Type B pancreatic cell (in vitro differentiated cells): ENCODE results near the gene MMS19. TPM values are rescaled to one million over a fixed set of nuclear protein-coding genes. Genes with fewer than 3 reads are reported as not detected.

Source experiments
- DNase-seq: peaks from one replicate; pipeline ENCODE4 v3.0.0; 2021; ENCODE audit warnings: mixed read lengths; ENCODE audit not compliant: unreplicated experiment; ENCODE audit errors: extremely low spot score
- H3K27ac Mint-ChIP-seq: 2 replicates; pipeline ENCODE4 v1.8.0; 2021; ENCODE audit warnings: mild to moderate bottlenecking, mixed read lengths
- H3K27me3 Mint-ChIP-seq: 2 replicates; pipeline ENCODE4 v1.8.0; 2021; ENCODE audit warnings: mixed read lengths
- H3K36me3 Mint-ChIP-seq: 2 replicates; pipeline ENCODE4 v1.8.0; 2021; ENCODE audit warnings: mixed read lengths
- H3K4me1 Mint-ChIP-seq: one replicate; pipeline ENCODE4 v1.8.0; 2021; ENCODE audit warnings: mixed read lengths; ENCODE audit not compliant: unreplicated experiment
- H3K4me3 Mint-ChIP-seq: 2 replicates; pipeline ENCODE4 v1.8.0; 2021; ENCODE audit warnings: mild to moderate bottlenecking, mixed read lengths
- H3K9me3 Mint-ChIP-seq: 2 replicates; pipeline ENCODE4 v1.8.0; 2021; ENCODE audit warnings: mixed read lengths
- total RNA-seq: library from RNA; stranded (reverse); gene quantifications from 2 replicates; pipeline ENCODE4 v1.2.1, GENCODE V29; 2021; ENCODE audit warnings: low replicate concordance
- TF ChIP-seq, protein P1 (sequence below): fragments of 200-600 bp; sonication (generic); conservative IDR thresholded peaks from 2 replicates; pipeline ENCODE4 v1.5.0; 2021; ENCODE audit warnings: antibody characterized with exemption, mild to moderate bottlenecking

The MMS19 gene
- total RNA-seq, 1 donor from 2014 or later: 85.9 TPM

DNA sequence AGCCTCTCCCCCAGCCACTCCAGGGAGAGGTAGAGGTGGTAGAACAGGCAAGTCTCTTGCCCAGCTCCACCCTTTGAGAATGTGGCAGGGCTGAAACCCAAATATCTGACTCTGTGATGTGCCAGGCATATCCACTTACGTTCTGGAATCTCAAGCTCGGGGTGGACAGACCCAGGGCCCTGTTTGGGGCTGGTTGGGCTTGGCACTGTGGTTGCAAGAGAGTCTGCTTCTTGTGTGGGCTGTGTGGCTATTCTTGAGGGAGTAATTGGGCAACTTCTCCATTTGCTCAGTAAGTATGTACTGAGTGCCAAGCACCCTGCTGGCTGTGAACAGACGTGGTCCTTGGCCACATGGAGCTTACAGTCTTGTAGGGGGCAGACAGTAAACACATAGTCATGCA is 5.2 kb upstream of the MMS19 start:
- DNase-seq: no peak
- no peaks in the 10 kb centered on the region for H3K36me3 Mint-ChIP-seq
- no peaks in the 10 kb centered on the region for H3K9me3 Mint-ChIP-seq
- no peak overlapping the region for H3K27ac Mint-ChIP-seq
- TF ChIP-seq, protein P1, sequence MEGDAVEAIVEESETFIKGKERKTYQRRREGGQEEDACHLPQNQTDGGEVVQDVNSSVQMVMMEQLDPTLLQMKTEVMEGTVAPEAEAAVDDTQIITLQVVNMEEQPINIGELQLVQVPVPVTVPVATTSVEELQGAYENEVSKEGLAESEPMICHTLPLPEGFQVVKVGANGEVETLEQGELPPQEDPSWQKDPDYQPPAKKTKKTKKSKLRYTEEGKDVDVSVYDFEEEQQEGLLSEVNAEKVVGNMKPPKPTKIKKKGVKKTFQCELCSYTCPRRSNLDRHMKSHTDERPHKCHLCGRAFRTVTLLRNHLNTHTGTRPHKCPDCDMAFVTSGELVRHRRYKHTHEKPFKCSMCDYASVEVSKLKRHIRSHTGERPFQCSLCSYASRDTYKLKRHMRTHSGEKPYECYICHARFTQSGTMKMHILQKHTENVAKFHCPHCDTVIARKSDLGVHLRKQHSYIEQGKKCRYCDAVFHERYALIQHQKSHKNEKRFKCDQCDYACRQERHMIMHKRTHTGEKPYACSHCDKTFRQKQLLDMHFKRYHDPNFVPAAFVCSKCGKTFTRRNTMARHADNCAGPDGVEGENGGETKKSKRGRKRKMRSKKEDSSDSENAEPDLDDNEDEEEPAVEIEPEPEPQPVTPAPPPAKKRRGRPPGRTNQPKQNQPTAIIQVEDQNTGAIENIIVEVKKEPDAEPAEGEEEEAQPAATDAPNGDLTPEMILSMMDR: no peak
- no peak overlapping the region for H3K4me3 Mint-ChIP-seq
- H3K27me3 Mint-ChIP-seq: peaks cover 29% of the 10 kb centered on the region
- peaks cover 21% of the 10 kb centered on the region for H3K4me1 Mint-ChIP-seq

GRCh38 chr10:97502916-97503315 is 4.7 kb upstream of the MMS19 start:
- Mint-ChIP-seq H3K27ac (no peak overlapping the region), H3K27me3 (peaks cover 29% of the 10 kb centered on the region), H3K9me3 (no peaks in the 10 kb centered on the region), H3K4me1 (peaks cover 21% of the 10 kb centered on the region), H3K36me3 (no peaks in the 10 kb centered on the region), H3K4me3 (no peak overlapping the region)
- TF ChIP-seq, protein P1: no peak
- DNase-seq: no peak

GRCh38 chr10:97500297-97500575 is 2.0 kb upstream of the MMS19 start:
- Mint-ChIP-seq H3K4me1 (peaks cover 28% of the 10 kb centered on the region), H3K27me3 (peaks cover 29% of the 10 kb centered on the region), H3K4me3 (peak overlapping the region; percentile 83), H3K36me3 (no peaks in the 10 kb centered on the region), H3K27ac (peak overlapping the region; percentile 27), H3K9me3 (no peaks in the 10 kb centered on the region)
- DNase-seq: no peak
- TF ChIP-seq, protein P1: no peak

GRCh38 chr10:97499561-97500296 is 1.5 kb upstream of the MMS19 start:
- H3K36me3 Mint-ChIP-seq: no peaks in the 10 kb centered on the region
- no peaks in the 10 kb centered on the region for H3K9me3 Mint-ChIP-seq
- peaks cover 29% of the 10 kb centered on the region for H3K27me3 Mint-ChIP-seq
- peaks cover 32% of the 10 kb centered on the region for H3K4me1 Mint-ChIP-seq
- TF ChIP-seq, protein P1: no peak
- DNase-seq: no peak
- peak overlapping the region; percentile 27 for H3K27ac Mint-ChIP-seq
- peak overlapping the region; percentile 83 for H3K4me3 Mint-ChIP-seq

DNA sequence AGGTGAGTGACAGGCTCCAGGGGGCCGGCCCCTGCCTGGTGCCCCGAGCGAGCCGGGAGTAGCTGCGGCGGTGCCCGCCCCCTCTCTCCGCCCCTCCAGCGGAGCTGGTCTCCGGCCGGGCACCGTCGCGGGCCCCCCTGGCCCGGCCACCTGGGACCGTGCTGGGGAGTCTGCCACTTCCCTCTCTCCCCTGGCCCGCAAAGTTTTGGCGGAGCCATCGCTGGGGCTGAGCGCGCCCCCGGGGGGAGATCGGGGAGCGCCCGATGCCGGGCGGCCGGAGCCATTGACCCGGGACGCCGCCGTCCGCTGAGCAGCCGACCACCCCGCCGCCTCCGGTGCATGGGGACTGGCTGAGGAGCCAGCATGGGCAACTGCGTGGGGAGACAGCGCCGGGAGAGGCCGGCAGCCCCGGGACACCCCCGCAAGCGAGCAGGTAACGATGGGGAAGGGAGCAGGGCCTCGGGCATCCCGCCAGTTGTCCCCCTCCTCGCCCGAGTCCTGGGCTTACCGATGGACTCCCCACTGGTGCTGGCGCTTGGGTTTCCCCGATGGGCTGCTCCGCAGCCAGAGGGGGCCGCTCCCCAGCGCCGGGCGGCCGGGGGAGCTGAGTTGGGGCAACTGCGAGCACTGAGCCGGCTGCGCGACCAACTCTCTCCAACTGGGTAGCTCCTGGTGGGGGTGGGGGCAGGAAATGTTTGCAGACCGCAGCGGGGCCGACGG is 779 bp upstream of the MMS19 start, which contains the start of gene UBTD1:
TSS of gene UBTD1 (plus strand) at position 84 of the 720 bp plus-strand sequence. CDS start at position 364, 280 bp downstream.
- TF ChIP-seq, protein P1: peak; percentile 8
- Mint-ChIP-seq H3K27ac (peak within 1 kb of the TSS; percentile 96), H3K4me3 (peak within 1 kb of the TSS; percentile 90), H3K9me3 (no peaks in the 10 kb centered on the region), H3K27me3 (peaks cover 29% of the 10 kb centered on the region), H3K4me1 (peaks cover 37% of the 10 kb centered on the region), H3K36me3 (no peaks in the 10 kb centered on the region)
- no peak for DNase-seq
